Measurements from ENCODE around the gene DNER.

GRCh38 chr2:229429589-229429988, 284.8 kb downstream of the DNER start:
- TF ChIP-seq IRF3 (IDR thresholded peaks at IDR 0.05; ENCODE audit: low read depth, low read length) (no peak), CTCF (IDR thresholded peaks at IDR 0.05) (no peak), EP300 (IDR thresholded peaks at IDR 0.05; ENCODE audit: borderline replicate concordance in 1 of 2, low read depth in 1 of 2, low read length in 1 of 2) (no peak), MAX (IDR thresholded peaks at IDR 0.05; ENCODE audit: low read depth) (no peak), TAF1 (IDR thresholded peaks at IDR 0.05; ENCODE audit: borderline replicate concordance, low read depth, low read length) (no peak), USF2 (IDR thresholded peaks at IDR 0.05; ENCODE audit: borderline replicate concordance, low read depth, low read length) (no peak), SMC3 (IDR thresholded peaks at IDR 0.05; ENCODE audit: low read depth, low read length) (no peak), RFX5 (IDR thresholded peaks at IDR 0.05; ENCODE audit: low read length) (no peak), JUND (IDR thresholded peaks at IDR 0.05) (no peak), POLR2AphosphoS5 (IDR thresholded peaks at IDR 0.05; ENCODE audit: low read depth, low read length) (no peak), GABPA (IDR thresholded peaks at IDR 0.05; ENCODE audit: low read depth) (no peak)
